RKO (cell line): ENCODE results near the gene SPOP.
"Not testable (repeated sequence)": the region's sequence is repeated elsewhere in the genome, so short reads cannot be mapped to it uniquely, and the experiment has no call there.

Experiments
- DNase-seq: peaks from one replicate; pipeline ENCODE4 v3.0.0-alpha.2; 2016; ENCODE audit warnings: low spot score

The SPOP gene

DNA sequence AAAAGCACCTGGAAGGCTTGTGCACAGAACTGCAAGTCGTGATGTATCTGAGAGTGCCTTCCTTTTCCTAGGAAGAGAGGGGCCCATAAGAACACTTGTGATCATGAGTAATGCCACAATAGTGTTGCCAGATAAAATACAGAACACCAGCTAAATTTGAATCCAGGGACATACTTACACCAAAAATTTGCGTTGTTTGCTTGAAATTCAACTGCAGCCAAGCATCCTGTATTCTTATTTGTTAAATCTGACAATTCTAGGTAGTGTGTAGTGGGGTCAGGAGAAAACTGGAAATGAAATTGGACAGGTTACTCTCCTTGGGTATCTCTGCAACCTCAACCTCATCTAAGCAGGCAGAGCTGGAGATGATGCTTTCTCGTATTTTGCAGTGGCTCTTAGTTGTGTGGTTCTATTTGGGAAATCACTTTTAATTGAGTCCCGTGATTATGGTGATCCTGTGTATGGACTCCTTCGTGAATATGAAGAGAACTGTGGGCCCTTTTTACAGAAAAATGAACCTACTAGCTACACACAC is 17.9 kb upstream of the SPOP start:
- no peak for DNase-seq

DNA sequence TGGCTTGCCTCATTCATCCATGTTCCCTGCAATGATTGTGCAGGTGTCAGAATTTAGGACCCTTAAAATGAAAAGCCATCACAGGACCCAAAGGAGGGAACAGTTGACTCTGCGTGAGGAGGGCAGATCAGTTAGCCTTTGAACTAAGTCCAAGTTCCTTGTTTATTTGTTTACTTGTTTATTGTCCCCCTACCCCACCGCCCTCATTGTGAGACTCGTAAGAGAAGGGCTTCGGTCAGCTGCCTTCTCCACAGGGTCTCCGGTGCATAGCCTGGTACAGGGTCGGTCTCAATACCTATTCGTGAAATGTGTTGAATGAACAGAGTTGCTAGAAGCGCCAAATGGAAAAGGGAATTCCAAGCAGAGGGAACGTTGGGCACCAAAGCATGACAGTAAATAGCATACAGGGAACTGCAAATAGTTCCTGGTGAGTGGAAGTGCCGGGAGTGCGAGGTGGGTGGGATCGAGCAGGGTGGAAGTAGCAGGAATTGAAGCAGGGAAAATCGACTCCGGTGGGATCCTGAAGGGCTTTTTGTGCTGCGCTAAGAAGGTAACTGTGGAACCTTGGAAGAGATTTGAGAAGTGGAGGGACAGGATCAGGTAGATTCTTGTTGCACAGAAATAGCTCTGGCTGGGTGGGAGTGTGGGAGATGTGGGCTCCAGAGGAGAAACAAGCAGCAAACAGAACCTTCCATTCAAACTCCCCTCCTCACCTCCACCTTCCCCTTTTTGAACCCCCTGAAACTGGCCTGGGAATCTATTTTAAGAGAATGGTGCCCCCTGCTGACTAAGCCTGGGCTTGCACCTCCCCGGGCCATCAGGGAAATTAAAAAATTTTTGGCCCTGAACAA is 17.2 kb upstream of the SPOP start:
- peak; percentile 30 for DNase-seq

GRCh38 chr17:49692751-49693150 is 14.9 kb upstream of the SPOP start:
- DNase-seq: no peak

- no peak for DNase-seq
These were observed 13.8 kb upstream of the SPOP start for GRCh38 chr17:49691677-49692191.

DNA sequence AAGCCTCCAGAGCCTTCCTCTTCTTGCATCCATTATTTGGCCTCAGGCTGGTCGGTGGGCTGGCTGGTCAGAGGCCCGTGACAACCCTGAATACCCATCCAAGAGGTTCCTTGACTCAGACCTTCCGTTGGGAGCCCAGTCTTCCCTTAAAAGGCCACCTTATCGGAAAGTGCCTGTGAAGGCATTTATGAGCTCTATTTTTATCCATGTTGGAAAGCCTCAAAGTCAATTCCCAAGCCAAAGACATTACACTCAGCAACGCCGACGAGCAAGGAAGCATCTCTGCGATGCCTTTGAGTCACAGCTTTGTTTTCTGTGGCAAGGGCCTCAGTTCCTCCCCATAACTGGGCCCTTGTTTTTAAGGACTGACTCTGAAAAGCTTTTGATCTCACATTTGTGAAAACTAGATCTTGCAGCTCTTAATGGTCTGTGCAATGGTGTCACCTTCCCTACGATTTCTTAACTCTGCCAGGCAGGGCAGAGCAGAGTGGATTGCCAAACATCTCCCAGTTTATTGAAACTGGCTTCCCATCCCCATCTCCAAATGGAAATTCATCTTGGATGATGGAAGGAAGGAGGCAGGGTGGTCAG is 13.3 kb upstream of the SPOP start:
- DNase-seq: no peak

DNA sequence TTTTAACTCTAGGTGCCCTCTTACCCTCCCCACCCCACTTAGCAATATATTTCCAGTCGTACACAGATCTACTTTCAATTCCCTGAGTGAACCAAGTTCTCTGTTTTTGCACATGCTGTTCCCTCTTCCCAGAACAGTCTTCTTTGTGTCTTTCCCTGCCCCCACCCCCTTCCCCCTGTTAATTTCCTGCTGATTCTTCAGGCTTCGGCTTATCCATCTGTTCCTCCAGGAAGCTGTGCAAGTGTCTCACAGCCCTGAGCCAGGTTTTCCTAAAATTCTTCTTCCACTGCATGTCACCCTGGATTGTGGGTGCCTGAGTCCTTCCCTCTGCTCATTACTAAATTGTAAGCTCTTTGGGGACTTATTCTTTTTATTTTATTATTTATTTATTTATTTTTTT is 12.4 kb upstream of the SPOP start:
- DNase-seq: no peak

DNA sequence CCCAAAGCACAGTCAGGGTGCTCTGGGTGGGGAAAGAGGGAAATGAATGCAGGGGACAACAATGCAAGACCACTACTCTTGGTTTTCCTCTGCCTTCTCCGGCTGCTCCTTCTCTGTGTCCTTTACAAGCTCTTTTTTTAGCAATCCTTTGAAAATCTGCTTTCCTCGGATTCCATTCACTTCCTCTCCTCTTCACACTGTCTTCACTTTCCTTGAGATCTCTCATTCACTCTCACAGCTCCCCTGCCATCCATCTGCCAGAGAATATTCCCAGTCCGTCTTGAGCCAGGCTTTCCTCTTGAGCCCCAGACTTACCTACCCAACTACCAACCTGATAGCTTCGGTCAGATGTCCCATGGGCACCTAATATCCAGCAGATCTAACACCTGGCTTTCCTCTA is 11.0 kb upstream of the SPOP start:
- no peak for DNase-seq

- no peak for DNase-seq
These were observed 10.1 kb upstream of the SPOP start for GRCh38 chr17:49687878-49688491.

DNA sequence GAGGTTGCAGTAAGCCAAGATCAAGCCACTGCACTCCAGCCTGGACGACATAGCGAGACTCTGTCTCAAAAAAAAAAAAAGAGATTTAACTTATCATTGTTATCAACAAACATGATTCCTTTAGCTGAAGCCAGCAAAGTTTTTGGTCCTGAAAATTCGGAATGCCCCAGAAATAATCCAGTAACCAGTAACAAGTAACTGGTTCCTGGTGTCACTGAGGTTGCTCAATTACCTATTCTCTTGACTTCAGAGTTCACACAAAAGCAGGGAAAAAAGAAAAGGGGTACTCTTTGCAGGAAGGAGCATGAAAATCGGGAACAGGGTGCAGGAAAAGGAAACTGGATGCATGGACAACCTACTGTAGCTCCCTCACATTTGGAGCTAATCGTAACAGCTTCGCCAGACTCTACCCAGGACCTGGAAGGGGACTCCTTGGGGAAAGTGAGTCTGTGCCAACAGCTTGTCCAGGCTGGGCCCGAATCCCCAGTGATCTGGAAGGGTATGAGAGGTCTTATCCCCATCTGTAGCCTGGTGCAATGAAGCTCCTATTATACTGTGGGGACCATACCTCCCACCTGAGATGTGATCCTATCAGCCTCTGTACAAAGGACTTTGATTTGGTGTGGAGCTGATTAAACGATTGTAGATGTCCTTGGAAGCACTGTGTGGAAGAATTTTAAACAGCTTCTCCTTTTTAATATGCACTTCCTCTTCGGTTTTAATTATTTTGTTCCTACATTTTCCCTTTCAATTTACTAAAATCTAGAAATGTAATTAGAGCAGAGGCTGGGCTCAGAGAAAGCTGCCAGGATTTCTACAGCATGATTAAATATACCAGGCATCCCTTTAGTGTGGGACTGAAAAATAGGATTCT is 3.4 kb upstream of the SPOP start:
- DNase-seq: no peak

GRCh38 chr17:49680314-49680713 is 2.4 kb upstream of the SPOP start:
- DNase-seq: no peak

DNA sequence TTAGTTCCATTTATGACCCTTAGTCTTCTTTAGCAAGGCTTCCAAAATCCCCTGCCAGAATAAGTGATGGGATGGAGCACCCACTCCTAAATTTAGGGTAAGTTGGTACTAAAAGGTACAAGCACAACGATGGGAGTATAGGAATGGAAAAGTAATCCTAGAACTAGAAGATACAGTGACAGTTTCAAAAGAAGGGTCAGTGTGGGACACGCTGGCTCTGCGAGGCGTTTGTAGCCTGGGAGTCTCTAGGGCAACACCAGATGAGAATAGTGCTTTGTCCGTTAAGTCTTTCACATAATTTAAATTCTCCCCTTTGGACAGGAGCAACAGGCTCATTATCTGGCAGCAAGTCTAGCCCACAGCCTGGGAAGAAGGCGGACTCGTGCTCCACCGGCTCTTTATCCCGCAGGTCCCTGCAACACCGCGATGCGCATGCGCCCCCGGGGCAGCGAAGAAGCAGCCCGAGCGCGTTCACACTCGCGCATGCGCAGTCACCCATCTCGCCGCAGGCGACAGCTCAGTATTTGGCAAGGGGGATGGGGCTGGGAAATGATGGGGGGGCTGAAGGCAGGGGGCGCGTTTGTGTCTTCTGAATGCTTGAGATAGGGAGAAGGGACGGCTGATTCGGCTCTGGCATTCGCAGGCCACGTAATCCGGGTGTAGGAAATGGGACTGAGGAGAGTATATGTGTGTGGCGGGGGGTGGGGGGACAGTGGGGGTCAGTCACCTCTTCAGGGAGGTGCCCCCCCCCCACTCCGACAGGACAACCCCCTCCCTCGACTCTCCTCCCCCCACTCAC is 564 bp downstream of the SPOP start:
- DNase-seq: peak; percentile 92

- peak; percentile 83 for DNase-seq
These were observed 1.5 kb downstream of the SPOP start for GRCh38 chr17:49676276-49676868.

GRCh38 chr17:49674507-49674906 is 3.4 kb downstream of the SPOP start:
- DNase-seq: no peak

DNA sequence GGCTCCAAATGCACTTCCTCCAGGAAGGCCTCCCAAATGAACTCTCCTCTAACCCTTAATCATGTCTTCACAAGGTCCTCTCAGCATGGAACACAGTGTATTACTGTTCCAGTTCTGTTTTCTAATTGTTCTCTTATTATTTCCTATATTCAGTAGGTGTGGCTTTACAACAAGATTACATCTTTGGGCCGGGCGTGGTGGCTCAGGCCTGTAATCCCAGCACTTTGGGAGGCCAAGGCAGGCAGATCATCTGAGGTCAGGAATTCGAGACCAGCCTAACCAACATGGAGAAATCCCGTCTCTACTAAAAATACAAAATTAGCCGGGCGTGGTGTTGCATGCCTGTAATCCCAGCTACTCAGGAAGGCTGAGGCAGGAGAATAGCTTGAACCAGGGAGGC is 4.2 kb downstream of the SPOP start:
- not testable (repeated sequence) for DNase-seq

- no peak for DNase-seq
These were observed 7.3 kb downstream of the SPOP start for GRCh38 chr17:49670641-49671040.

DNA sequence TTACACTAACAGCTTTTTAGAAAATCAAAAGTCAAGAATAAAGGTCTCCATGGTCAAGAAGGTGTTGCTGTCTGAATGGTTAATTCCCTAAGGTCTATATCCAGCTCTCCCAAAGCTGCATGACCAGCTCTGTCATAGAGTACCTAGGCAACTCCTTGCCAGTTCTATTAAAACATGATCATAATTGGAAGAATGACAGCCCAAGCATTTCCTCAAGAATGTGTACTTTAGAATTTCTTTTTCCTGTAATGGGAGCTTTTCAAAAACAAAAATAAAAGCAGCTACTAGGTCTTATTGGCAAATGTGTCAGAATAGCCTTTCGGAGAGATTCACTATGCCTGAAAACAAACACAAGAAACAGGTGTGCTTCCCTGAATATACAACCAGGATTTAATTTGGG is 7.9 kb downstream of the SPOP start:
- DNase-seq: no peak

DNA sequence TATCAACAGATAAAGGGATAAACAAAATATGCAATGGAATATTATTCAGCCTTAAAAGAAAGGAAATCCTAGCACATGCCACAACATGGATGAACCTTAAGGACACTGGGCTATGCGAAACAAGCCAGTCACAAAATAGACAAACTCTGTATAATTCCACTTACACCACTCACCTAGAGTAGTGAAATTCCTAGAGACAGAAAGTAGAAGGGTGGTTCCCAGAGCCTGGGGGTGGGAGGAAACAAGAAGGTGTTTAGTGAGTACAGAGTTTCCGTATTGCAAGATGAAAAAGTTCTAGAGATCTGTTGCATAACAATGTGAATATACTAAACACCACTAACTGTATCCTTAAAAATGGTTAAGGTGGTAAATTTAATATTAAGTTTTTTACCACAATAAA is 10.0 kb downstream of the SPOP start:
- DNase-seq: no peak

- no peak for DNase-seq
These were observed 13.1 kb downstream of the SPOP start for GRCh38 chr17:49664706-49665211.

GRCh38 chr17:49659661-49660382 is 18.1 kb downstream of the SPOP start:
- no peak for DNase-seq

GRCh38 chr17:49656247-49656646 is 21.6 kb downstream of the SPOP start:
- DNase-seq: no peak
